Stomach (tissue), 4 donors: ENCODE data around the gene SGCG.

Experiments used
- EP300 ChIP-seq: sonication (generic); formaldehyde crosslinking; IDR thresholded peaks from one replicate; pipeline ENCODE4 v1.6.1; 2017; ENCODE audit warnings: antibody characterized with exemption
- POLR2AphosphoS5 ChIP-seq, 3 donors: sonication (generic); formaldehyde crosslinking; IDR thresholded peaks; one replicate each; pipeline ENCODE4 v1.6.1; 2016; ENCODE audit warnings: antibody characterized with exemption in 3 of 3
- TF ChIP-seq, protein P1 (sequence below), 7 experiments: fragments of 450-650 bp in 4 of 7; fragments of 200-600 bp in 3 of 7; sonication (generic) in 3 of 7; IDR thresholded peaks; one replicate each; pipeline ENCODE4 v1.5.1; 2016 to 2019; ENCODE audit warnings: antibody characterized with exemption in 7 of 7, control low read depth in 2 of 7, mild to moderate bottlenecking in 1 of 7

DNA sequence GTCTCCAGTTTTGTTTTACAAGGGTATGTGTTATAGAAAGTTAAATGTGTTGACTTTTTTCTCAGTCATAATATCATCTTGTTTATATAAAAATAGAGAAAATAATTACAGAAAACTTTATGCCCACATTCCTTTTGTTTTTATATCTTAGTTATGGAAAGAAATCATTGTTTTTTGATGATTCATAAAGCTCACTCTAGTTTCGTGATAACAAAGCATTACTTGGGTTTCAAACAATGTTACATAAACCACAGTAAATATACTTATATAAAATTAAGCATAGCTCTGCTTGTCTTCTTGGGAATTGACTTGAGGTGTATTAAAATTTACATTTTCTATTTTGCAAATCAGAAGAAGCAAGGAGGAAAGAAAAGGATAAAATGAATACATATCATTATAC is 111.8 kb downstream of the SGCG start:
- TF ChIP-seq, protein P1, sequence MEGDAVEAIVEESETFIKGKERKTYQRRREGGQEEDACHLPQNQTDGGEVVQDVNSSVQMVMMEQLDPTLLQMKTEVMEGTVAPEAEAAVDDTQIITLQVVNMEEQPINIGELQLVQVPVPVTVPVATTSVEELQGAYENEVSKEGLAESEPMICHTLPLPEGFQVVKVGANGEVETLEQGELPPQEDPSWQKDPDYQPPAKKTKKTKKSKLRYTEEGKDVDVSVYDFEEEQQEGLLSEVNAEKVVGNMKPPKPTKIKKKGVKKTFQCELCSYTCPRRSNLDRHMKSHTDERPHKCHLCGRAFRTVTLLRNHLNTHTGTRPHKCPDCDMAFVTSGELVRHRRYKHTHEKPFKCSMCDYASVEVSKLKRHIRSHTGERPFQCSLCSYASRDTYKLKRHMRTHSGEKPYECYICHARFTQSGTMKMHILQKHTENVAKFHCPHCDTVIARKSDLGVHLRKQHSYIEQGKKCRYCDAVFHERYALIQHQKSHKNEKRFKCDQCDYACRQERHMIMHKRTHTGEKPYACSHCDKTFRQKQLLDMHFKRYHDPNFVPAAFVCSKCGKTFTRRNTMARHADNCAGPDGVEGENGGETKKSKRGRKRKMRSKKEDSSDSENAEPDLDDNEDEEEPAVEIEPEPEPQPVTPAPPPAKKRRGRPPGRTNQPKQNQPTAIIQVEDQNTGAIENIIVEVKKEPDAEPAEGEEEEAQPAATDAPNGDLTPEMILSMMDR (IDR thresholded peaks at IDR 0.05), result no peak
- no peak for TF ChIP-seq EP300
- TF ChIP-seq POLR2AphosphoS5 (IDR thresholded peaks at IDR 0.05), result no peak
